NT2/D1 (cell line): ENCODE measurements around the gene METTL25B.

Experiments
- SUZ12 ChIP-seq: IDR thresholded peaks from 2 replicates; pipeline ENCODE4 v1.6.1; 2011; ENCODE audit not compliant: insufficient read length, insufficient read depth; ENCODE audit errors: extremely low read depth
- YY1 ChIP-seq: IDR thresholded peaks from 2 replicates; pipeline ENCODE4 v1.6.1; 2011; ENCODE audit not compliant: insufficient read length, insufficient read depth
- ZNF274 ChIP-seq: IDR thresholded peaks from 2 replicates; pipeline ENCODE4 v1.6.1; 2011; ENCODE audit warnings: mild to moderate bottlenecking, low read depth, low read length

DNA sequence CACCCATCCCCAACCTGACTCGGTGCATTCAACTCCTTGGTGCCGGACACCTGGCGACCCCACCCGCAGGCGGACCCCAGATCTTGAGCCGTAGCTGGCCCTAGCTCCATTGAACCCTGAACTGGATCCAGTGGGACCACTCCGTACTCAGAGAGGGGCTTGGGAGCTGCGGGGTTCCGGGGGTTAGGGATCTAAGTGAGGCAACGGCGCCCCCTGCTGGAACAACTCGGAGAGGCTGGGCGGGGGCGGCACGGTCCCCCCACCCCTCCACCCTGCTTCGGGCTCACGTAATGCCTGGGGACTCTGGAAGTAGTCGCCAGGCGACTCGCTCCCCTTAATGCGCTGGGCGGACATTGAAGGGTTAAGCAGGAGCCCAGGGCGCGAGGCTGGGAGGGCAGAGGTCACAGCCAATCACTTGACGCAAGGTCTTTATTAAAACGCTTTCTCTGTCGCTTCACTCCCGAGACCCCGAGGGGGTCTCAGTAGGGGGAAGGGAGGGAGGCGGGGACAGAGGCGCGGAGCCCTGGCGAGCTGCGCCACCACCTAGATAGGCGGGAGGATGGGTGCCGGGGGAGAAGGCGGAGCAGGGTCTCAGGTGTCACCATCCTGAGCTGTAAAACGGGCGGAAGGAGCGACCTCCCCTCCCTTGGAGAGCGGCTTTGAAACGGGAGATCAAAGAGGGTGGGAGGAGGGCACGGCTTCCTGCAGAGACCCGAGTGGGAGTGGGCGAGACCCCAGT is 22.2 kb upstream of the METTL25B start:
- TF ChIP-seq YY1 (no peak), ZNF274 (no peak), SUZ12 (no peak)
